Dendritic cell treated with granulocyte-macrophage colony-stimulating factor and Interleukin-4, amounts not matched to agents 40 ng/mL and 50 ng/mL, for 4 days (primary cell): ENCODE data around the gene C10orf95.
"Not testable (repeated sequence)": the region's sequence is repeated elsewhere in the genome, so short reads cannot be mapped to it uniquely, and the experiment has no call there.

Experiments
- H3K27ac Mint-ChIP-seq: one replicate; pipeline ENCODE4 v1.8.0; 2022; ENCODE audit warnings: mild to moderate bottlenecking, mixed read lengths
- H3K27me3 Mint-ChIP-seq: one replicate; pipeline ENCODE4 v1.8.0; 2022; ENCODE audit warnings: mild to moderate bottlenecking, mixed read lengths
- H3K36me3 Mint-ChIP-seq: one replicate; pipeline ENCODE4 v1.8.0; 2022; ENCODE audit warnings: low read depth, mixed read lengths
- H3K4me1 Mint-ChIP-seq: one replicate; pipeline ENCODE4 v1.8.0; 2022; ENCODE audit warnings: low read depth, mixed read lengths
- H3K4me3 Mint-ChIP-seq: one replicate; pipeline ENCODE4 v1.8.0; 2022; ENCODE audit warnings: mild to moderate bottlenecking, moderate library complexity, mixed read lengths
- H3K9me3 Mint-ChIP-seq: one replicate; pipeline ENCODE4 v1.8.0; 2022; ENCODE audit warnings: mixed read lengths
- intact Hi-C: fragments of 100-400 bp; cut with micrococcal nuclease; formaldehyde crosslinking; loops from one replicate; pipeline ENCODE4 v1.15.0; 2022

Gene C10orf95, protein sequence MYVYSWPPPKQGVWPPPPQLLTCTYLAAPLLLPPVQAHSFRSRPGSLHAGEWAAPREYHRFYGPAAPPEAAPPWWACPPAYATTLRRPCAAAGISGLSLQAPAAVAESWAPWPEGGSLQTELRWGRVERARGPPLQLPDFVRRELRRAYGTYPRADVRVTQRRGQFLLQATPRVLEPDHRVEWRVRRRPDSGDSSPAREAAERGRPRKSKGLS

DNA sequence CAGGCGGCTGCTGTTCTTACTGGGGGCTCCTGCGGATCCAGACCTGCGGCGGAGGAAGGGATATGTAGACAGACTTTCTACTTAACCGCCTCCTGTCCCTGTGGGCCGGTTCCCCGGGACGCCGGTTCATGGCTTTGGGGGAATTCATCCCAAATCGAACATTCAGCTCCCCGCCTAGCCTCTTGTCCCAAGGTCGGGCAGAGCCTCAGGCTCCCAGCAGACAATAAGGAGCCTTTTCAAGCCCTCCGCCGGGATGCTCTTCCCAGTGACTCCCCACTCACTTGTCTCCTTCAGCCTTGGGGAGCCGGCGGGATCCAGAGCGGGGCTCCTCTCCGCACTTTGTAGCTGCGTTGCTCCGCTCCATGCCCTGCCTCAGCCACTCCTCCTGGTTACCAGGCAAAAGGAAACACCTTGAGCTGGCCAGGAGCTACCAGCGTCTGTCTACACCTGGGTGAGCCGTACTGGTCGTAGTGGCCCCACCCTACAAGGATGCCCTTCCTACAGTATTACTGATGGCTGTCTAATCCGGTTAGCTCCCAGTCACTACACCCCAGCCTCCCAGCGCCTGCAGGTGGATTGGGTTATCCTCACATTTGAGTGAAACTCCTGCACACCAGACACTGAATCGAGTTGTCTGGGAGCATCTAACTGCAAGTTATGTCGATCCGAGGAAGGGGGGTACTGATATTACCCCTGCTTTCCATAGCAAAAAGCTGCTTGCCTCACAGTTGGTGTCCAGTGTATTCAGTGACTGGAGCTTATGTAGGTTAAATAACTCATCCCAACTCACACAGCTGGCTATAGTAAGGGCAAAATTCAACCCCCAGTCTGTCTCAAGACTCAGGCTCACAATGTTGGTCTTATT lies at the start of gene C10orf95:
Gene C10orf95 (minus strand): TSS at position 439 of the 865 bp plus-strand sequence. CDS start 450 bp downstream, outside the sequence.
- peaks cover 11% of the 10 kb centered on the region for H3K36me3 Mint-ChIP-seq
- intact Hi-C loops, result no loop called here
- no peaks in the 10 kb centered on the region for H3K9me3 Mint-ChIP-seq
- H3K27ac Mint-ChIP-seq, result peak within 1 kb of the TSS; percentile 89
- H3K4me1 Mint-ChIP-seq, result peaks cover 59% of the 10 kb centered on the region
- H3K27me3 Mint-ChIP-seq, result no peaks in the 10 kb centered on the region
- H3K4me3 Mint-ChIP-seq, result peak within 1 kb of the TSS; percentile 83

DNA sequence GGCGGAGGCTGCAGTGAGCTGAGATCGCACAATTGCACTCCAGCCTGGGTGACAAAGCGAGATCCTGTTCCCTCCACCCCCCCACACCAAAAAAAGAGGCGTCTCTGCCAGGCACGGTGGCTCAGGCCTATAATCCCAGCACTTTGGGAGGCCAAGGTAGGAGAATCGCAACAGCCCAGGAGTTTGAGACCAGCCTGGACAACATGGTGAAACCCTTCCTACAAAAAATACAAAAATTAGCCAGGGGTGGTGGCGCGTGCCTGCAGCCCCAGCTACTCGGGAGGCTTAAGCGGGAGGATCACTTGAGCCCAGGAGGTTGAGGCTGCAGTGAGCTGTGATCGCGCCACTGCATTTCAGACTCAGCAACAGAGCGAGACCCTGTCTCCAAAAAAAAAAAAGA lies 49.3 kb upstream of the C10orf95 start:
- peaks cover 28% of the 10 kb centered on the region for H3K4me1 Mint-ChIP-seq
- H3K27ac Mint-ChIP-seq, H3K27me3 Mint-ChIP-seq, H3K9me3 Mint-ChIP-seq, H3K4me3 Mint-ChIP-seq: not testable (repeated sequence)
- H3K36me3 Mint-ChIP-seq, result peaks cover 58% of the 10 kb centered on the region
- intact Hi-C loops, result loop anchor here (5.0 to 10.0 kb wide), 2 partner anchors 256 to 348 kb away; partner anchors contain the start of genes GBF1, NOLC1 and PITX3

DNA sequence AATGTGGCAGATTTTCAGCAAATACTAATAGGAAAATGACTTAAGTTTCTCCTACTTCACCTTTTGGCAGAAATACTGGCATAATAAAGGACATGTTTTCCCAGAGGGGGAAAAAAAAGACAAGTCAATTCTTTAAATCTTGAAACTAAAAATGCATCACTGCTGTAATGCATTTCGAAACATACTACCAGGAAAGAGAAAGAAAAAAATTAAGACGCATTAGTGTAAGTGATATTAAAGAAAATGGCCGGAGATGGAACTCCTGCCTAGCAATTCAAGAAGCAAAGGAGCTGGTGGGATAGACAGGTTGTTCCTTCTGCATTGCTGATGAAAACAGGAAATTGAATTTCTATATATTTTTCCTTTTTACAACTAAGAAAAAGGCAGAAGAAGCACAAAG lies 48.0 kb upstream of the C10orf95 start:
- peak overlapping the region; percentile 51 for H3K27ac Mint-ChIP-seq
- H3K9me3 Mint-ChIP-seq, result no peaks in the 10 kb centered on the region
- peaks cover 55% of the 10 kb centered on the region for H3K36me3 Mint-ChIP-seq
- peaks cover 17% of the 10 kb centered on the region for H3K4me1 Mint-ChIP-seq
- H3K4me3 Mint-ChIP-seq, result peak overlapping the region; percentile 2
- intact Hi-C loops, result no loop called here
- no peaks in the 10 kb centered on the region for H3K27me3 Mint-ChIP-seq

DNA sequence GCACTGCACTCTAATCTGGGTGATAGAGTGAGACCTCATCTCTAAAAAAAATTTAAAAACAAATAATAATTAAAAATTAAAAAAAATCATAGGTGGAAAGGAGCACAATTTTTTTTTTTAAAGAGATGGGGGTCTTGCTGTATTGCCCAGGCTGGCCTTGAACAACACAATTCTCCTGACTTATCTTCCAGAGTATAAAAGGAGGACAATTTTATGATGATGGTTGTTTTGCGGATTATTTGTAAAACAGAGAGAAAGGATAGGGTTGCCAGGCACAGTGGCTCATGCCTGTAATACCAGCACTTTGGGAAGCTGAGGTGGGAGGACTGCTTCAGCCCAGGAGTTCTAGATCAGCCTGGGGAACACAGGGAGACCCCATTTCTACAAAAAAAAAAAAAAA lies 46.2 kb upstream of the C10orf95 start:
- peaks cover 29% of the 10 kb centered on the region for H3K4me1 Mint-ChIP-seq
- peaks cover 66% of the 10 kb centered on the region for H3K36me3 Mint-ChIP-seq
- peak overlapping the region; percentile 41 for H3K27ac Mint-ChIP-seq
- no peaks in the 10 kb centered on the region for H3K9me3 Mint-ChIP-seq
- intact Hi-C loops, result no loop called here
- no peaks in the 10 kb centered on the region for H3K27me3 Mint-ChIP-seq
- no peak overlapping the region for H3K4me3 Mint-ChIP-seq

DNA sequence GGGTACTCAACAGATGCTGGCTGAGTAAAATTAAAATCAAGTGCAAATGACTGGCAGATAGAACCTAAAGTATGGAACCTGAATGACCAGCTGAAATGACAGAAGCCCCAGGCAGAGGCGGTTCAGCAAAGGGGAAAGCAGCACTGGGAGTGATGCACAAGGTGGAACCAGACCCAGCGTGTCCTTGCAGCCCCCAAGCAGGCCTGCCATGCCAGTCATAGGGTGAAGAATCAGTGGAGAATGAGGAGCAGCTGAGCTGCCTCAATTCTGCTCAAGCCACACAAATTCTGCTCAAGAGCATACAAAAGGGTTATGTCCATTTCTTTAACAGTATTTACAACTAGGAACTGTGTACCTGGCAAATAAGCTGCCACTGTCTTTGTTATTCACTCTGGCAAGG lies 42.4 kb upstream of the C10orf95 start:
- intact Hi-C loops, result no loop called here
- peaks cover 39% of the 10 kb centered on the region for H3K4me1 Mint-ChIP-seq
- H3K4me3 Mint-ChIP-seq, result no peak overlapping the region
- no peaks in the 10 kb centered on the region for H3K27me3 Mint-ChIP-seq
- no peak overlapping the region for H3K27ac Mint-ChIP-seq
- H3K36me3 Mint-ChIP-seq, result peaks cover 90% of the 10 kb centered on the region
- H3K9me3 Mint-ChIP-seq, result no peaks in the 10 kb centered on the region

DNA sequence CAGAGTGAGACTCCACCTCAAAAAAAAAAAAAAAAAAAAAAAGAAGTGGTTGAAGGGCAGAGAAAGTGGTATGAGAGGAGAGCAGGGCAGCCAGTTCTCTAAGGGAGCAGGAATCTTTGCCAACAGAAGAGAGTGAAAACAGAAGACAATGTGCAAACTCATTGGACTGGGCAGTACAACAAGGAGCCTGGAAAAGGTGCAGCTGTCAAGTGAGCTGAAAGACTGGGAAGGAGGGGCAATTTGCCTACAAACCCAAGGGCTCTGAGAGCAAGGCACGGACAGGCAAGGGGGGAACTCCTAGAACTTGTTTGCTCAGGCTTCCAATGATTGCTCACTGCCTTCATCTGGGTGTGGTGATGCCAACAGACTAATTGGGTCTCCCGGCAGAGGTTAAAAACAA lies 41.6 kb upstream of the C10orf95 start:
- Mint-ChIP-seq H3K4me3 (no peak overlapping the region), H3K9me3 (no peaks in the 10 kb centered on the region), H3K27me3 (no peaks in the 10 kb centered on the region), H3K4me1 (peaks cover 34% of the 10 kb centered on the region), H3K36me3 (peaks cover 90% of the 10 kb centered on the region), H3K27ac (no peak overlapping the region)
- intact Hi-C loops, result no loop called here

DNA sequence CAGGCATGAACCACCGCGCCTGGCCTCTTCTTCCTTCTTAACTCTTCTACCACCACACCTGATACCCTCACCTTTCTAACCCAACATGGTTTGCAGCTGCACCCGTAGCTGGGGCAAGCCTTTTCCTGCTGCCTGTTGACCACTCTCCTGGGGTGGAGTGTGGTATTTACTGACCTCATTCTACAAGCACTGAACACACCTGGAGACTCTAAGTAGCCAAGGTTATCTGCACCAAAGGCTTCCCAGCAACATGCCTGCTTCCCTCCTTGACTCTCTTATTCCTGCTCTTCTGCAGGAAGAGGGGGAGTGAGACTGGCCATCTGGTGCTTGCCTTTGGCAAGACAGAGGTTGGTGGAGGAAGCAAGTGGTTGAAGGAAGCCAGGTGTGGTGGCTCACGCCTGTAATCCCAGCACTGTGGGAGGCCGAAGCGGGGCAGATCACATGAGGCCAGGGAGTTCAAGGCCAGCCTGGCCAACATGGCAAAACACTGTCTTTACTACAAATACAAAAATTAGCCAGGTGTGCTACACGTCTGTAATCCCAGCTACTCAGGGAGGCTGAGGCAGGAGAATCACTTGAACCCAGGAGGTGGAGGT lies 41.1 kb upstream of the C10orf95 start:
- H3K27me3 Mint-ChIP-seq, result no peaks in the 10 kb centered on the region
- intact Hi-C loops, result no loop called here
- H3K4me1 Mint-ChIP-seq, result peaks cover 29% of the 10 kb centered on the region
- no peaks in the 10 kb centered on the region for H3K9me3 Mint-ChIP-seq
- no peak overlapping the region for H3K4me3 Mint-ChIP-seq
- H3K27ac Mint-ChIP-seq, result no peak overlapping the region
- H3K36me3 Mint-ChIP-seq, result peaks cover 92% of the 10 kb centered on the region

DNA sequence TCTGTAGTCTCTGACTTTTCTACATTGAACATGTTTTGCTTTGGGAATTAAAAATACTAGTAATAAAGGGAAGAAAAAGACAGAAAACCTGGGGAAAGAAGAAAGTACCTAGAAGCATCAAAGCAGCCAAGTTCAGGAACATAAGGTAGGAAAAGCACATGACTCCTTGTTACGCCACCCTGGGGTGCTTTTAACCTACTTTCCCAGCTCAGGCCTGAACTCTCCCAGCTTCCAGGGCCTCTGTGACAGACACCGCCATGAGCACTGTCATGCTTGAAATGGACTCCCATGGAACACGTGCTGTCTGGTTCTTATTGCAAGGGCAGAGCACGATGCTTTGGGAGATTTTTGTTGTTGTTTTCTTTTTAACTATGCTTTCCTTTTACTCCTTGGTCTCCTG lies 39.8 kb upstream of the C10orf95 start:
- no peaks in the 10 kb centered on the region for H3K27me3 Mint-ChIP-seq
- peaks cover 22% of the 10 kb centered on the region for H3K4me1 Mint-ChIP-seq
- H3K4me3 Mint-ChIP-seq, result no peak overlapping the region
- intact Hi-C loops, result no loop called here
- H3K27ac Mint-ChIP-seq, result no peak overlapping the region
- peaks cover 93% of the 10 kb centered on the region for H3K36me3 Mint-ChIP-seq
- no peaks in the 10 kb centered on the region for H3K9me3 Mint-ChIP-seq

DNA sequence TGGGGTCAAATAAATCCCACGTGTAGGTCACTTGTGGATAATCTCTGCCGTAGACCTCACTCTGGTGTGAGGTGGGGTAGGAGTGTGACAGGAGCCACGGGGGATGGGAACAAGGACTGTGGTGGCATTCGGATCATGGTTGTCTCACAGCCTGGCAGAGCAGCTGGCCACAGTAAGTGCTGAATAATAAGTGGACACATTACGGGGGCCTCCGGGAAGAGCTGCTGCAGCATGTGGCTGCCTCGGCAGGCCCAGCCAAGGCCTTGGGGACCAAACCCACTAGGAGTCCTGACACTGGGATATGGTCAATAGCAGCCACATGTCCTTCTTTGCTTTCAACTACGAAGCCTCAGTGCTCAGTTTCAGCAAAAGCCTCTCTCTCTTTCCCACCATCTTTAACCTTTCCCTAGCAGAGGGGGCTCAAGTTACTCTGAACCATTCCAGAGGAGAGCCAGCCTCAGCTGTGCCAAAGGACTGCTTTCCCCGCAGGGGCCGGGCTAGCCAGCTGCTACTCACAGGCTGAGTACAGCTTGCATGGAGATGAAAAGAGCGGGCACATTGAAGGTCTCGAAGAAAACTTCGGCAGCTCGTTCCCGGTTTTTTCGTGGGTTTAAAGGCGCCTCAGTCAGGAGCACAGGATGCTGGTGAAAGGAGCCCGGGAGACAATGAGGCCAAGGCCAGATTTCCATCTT lies 33.9 kb upstream of the C10orf95 start:
- Mint-ChIP-seq H3K27me3 (no peaks in the 10 kb centered on the region), H3K27ac (no peak overlapping the region), H3K9me3 (no peaks in the 10 kb centered on the region), H3K36me3 (peaks cover 100% of the 10 kb centered on the region), H3K4me1 (no peaks in the 10 kb centered on the region), H3K4me3 (no peak overlapping the region)
- intact Hi-C loops, result no loop called here

DNA sequence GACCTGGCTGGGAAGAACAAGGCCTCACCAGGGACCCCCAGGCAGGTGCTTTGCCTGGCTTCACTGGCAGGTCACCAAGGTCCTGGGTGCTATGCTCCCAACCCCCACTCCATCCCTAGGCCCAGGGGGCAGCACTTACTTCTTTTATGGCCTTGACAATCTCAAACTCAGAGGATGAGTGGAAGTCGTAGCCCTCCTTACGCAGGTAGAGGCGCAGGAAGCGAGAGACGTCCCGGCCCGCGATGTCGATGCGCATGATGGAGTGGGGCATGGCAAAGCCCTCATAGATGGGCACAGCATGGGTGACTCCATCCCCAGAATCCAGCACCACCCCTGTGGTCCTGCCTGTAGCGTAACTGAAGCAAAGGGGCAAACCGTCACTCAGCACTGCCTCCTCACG lies 32.7 kb upstream of the C10orf95 start:
- Mint-ChIP-seq H3K27me3 (no peaks in the 10 kb centered on the region), H3K9me3 (no peaks in the 10 kb centered on the region), H3K4me3 (no peak overlapping the region), H3K27ac (no peak overlapping the region), H3K36me3 (peaks cover 100% of the 10 kb centered on the region), H3K4me1 (peaks cover 5% of the 10 kb centered on the region)
- intact Hi-C loops, result no loop called here

DNA sequence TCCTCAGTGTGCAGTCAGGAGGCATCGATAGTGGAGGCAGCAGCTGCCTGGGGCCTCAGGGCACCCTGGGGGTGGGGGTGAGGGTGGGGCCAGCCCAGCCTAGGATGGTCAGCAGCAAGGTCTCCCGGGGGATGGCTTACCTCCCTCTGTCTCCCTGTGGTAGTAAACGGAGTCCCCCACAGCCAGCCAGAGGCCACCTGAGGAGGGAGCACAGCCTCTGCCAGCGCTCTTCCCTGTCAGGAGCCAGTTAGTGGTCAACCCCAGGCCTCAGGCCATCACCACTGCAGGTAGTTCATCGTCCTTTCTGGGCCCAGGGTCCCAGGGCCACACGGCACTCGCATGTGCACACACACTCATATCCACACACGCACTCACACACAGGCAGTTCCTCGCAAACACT lies 29.1 kb upstream of the C10orf95 start:
- Mint-ChIP-seq H3K4me1 (peaks cover 10% of the 10 kb centered on the region), H3K27me3 (no peaks in the 10 kb centered on the region), H3K9me3 (no peaks in the 10 kb centered on the region), H3K4me3 (no peak overlapping the region), H3K36me3 (peaks cover 87% of the 10 kb centered on the region), H3K27ac (no peak overlapping the region)
- intact Hi-C loops, result no loop called here

DNA sequence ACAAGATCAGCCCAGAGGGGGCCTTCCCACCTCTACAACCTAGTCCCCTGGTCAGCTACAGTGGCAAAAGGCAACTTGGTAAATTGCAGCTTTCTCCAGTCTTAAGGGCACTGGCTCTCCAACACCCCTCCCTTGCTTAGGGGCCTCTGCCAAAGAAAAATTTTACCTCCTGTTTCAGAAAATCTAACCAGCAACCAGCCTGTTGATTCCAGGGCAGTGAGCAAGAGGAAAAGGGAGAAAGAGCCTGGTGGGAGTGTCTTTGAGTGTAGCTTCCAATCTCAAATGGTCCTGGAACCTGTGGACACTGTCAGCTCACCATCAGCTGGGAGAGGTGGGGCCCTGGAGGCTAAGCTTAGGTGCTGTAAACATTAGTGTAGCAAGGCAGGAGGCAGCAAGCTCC lies 28.3 kb upstream of the C10orf95 start:
- Mint-ChIP-seq H3K27ac (peak overlapping the region; percentile 61), H3K9me3 (no peaks in the 10 kb centered on the region), H3K4me1 (peaks cover 10% of the 10 kb centered on the region), H3K4me3 (no peak overlapping the region), H3K36me3 (peaks cover 85% of the 10 kb centered on the region), H3K27me3 (no peaks in the 10 kb centered on the region)
- intact Hi-C loops, result loop anchor here (1.0 to 5.0 kb wide), 4 partner anchors 26 to 247 kb away; no protein-coding TSS in a partner anchor

DNA sequence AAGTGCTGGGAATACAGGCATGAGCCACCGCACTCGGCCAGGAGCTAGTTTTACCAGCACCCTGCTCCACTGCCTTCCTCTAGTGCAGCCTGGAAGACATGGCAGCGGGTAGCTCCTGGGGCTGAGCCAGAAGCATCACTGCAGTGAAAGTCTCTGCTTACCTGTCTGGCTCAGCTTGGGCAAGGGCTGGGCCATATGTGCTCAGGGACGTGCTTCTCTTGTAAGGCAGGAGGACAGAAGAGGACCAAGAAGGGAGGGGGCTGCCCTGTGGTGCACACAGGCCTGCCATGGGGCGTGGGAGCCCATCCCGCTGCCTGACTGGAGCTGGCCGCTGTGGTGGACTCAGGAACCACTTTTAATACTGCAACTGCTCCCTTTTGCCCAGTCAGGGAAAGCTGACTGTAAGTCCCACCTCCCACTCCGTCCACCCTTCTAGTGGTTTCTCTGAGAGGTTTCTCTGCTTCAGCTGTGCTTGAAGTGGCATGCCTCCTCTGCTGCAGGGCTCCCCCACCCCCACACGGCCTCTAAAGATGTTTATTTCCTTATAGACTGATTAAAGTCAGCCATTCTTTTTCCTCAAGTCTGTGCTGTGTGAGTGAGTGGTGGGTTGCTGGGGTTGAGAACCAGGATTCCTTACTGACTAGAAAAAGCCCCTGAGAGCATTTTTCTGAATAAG lies 25.3 kb upstream of the C10orf95 start:
- Mint-ChIP-seq H3K4me3 (no peak overlapping the region), H3K27ac (no peak overlapping the region), H3K27me3 (no peaks in the 10 kb centered on the region), H3K36me3 (peaks cover 75% of the 10 kb centered on the region), H3K4me1 (peaks cover 10% of the 10 kb centered on the region), H3K9me3 (no peaks in the 10 kb centered on the region)
- intact Hi-C loops, result loop anchor here (5.0 kb wide), 1 partner anchor 244 kb away; no protein-coding TSS in a partner anchor
